Measurements from ENCODE around the gene NFIX.
"Not testable (repeated sequence)": the region's sequence is repeated elsewhere in the genome, so short reads cannot be mapped to it uniquely, and the experiment has no call there.

Gene NFIX

DNA sequence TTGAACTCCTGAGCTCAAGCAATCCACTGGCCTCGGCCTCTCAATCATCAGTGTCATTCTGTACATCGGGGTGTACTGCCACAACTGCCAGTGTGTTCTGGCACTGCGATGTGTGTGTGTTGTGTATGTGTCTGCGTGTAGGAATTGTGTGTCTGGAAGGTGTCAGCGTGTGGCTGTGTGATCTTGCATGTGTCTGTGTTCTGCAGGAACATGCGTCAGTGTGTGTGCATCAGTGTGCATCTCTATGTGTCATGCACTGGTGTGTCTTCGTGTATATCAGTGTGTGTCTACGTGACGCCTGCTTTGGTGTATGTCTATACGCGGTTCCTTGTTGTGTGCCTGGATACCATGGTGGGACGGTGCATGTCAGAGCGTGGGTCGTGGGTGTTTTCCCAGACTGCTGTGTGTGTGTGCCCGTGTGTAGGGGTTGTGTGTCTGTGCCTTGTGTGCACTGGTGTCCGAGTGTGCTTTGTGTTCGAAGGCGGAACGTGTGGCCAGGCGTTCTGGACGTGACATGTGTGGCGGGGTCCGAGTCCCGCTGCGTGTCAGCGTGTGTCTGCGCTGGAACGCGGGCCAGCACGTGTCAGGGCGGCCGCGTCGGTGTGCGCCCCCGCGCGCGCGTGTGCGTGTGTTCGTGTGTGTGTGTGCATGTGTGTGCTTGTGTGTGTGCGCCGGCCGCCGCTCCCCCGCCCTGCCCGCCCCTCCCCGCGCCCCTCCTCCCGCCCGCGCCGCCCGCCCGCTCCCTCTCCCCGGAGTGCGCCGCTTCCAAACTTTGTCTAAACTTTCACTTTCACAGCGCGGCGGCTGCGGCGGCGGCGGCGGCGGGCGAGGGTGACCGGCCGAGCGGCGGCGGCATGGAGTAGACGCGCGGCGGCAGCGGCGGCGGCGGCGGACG, at the start of gene NFIX:
NFIX (plus strand) TSS at position 775 of the 895 bp plus-strand sequence. CDS start 363 bp downstream, outside the sequence.
- peak; percentile 44 for DNase-seq

GRCh38 chr19:12945479-12946091, 49.7 kb upstream of the NFIX start, which contains the start of gene RAD23A:
Gene RAD23A, plus strand, starts transcription at chr19:12945862. Its CDS starts 87 bp downstream, at chr19:12945949.
- DNase-seq = peak; percentile 98

GRCh38 chr19:12946092-12946721, 49.1 kb upstream of the NFIX start:
- DNase-seq = peak; percentile 44

DNA sequence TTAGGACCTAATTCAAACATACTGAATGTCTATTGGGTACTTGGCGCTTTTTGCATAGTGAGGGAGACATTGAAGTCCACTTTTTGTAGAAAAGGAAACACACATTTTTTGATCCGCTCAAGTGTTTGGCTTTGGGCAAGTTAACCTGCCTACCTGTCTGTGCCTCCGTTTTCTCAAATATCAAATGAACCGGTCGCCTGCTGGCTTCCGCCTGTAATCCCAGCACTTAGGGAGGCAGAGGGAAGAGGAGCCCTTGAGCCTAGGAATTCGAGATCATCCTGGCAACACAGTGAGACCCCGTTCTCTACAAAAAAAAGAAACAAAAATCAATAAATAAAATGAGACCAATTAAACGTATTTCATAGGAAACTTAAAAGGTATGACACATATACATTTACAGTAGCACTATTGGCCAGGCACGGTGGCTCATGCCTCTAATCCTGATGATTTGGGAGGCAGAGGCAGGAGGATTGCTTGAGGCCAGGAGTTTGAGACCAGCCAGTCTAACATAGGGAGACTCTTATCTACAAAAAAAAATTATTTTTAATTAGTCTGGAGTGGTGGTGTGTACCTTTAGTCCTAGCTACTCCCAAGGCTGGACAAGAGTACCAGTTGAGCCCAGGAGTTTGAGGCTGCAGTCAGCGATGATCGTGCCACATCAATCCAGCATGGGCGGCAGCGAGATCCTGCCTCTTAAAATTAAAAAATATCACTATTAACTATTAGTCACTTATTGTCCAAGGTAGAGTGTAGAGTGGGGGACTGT, 48.4 kb upstream of the NFIX start:
- DNase-seq = no peak

GRCh38 chr19:12947702-12948611, 47.3 kb upstream of the NFIX start:
- no peak for DNase-seq

- no peak for DNase-seq
These were observed 46.5 kb upstream of the NFIX start for GRCh38 chr19:12948612-12949362.

DNA sequence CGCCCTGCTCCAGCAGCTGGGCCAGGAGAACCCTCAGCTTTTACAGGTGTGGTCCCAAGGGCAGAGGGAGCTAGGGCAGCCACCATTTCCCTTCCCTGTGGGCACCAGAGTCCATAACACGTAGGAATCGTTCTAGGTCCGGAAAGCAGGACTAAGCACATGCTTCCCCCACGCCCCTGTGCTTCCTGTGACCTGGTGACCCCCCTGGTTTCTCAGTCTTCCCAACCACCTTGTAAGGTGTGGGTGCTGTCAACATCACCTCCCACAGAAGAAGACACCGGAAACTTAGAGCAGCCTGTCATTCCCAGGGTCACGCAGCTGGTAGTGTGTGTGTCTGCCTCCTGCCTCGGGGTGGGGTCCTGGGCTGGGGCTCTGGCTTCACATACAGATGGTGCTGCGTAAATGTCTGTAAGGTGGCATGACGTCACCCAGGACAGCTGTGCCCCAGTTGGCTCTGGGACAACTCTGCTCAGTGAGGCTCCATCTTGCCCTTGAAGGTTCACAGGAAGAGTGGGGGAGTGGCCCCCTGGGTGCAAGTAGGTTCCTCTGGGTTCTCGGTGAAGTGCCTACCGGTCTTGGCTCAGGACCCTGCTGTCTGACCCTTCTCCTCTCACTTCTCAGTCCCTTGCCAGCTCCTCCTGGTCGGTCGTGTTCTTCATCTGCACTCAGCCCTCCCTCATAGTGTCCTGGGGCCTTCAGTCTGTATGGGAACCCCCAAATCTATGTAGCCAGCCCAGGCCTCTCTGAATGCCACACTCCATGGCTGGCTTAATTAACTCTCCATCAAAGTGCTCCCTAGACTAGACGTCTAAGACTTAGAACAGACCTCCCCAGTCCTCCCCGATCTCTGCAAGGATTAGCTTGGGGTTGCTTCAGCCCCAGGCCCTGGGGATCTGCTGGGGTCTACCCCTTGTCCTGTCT, 45.7 kb upstream of the NFIX start:
- no peak for DNase-seq

DNA sequence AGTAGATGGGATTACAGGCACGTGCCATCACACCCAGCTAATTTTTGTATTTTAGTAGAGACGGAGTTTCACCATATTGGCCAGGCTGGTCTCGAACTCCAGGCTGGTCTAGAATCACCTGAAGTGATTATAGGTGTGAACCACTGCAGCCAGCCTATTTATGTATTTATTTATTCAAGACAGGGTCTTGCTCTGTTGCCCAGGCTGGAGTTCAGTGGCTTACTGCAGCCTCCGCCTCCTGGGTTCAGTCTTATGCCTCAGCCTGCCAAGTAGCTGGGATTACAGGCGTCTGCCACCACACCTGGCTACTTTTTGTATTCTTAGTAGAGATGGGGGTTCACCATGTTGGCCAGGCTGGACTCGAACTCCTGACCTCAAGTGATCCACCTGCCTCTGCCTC, 43.2 kb upstream of the NFIX start:
- DNase-seq = not testable (repeated sequence)

GRCh38 chr19:12952488-12953137, 42.7 kb upstream of the NFIX start:
- DNase-seq = no peak

GRCh38 chr19:12953138-12953798, 42.0 kb upstream of the NFIX start:
- DNase-seq = no peak

DNA sequence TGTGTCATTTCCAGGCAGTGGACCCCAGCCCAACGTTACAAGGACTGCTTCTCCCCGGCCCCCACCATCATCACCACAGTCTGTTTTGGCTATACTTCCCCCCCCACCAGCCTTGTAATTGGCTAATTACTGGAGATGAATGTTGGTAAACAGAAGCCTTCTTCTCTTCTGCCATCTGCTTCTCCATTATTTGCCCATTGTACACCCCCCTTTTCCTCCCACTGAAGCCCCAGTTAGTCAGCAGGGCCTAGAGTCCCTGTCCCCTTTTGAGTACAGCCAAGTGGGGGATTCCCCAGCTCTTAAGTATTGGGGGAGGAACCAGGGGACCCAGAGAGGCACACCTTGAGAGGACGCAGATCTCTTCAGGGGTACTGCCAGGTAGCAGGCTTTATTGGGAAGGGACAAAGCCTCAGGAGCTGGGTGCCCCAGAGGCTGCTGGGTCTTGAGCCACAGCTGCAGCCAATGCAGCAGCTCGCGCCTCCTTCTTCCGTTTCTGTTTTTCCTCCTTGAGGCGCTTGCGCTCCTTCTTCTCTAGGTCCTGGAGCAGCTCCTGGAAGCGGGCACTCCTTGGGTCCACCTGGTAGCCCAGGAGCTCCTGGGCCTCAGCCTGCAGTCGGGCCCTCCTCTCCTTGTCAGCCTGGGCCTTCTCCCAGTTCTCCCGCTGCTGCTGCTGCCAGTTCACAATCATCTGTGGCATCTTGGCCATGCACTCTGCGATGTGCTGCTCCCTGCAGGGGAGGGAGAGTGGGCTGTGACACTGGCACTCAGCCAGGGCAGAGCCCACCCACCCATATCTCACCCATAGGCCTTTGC, 41.3 kb upstream of the NFIX start:
- no peak for DNase-seq

DNA sequence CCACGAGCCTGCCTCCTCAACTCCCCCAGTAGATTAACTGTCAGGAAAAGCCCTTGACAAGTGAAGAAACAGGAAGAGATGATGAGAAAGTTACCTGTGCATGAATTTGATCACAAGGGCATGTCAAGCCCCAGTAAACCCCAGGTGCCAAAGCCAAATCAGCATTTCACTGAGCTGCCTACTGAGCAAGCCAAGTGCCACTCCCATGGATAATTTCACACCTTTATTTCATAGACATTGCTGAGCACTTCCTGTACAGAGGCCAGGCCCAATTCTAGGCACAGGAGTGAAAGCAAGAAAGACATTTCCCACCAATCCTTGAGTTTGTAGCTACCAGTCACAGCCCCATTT, 40.7 kb upstream of the NFIX start:
- no peak for DNase-seq

- not testable (repeated sequence) for DNase-seq
These were observed 39.7 kb upstream of the NFIX start for GRCh38 chr19:12955575-12955974.

DNA sequence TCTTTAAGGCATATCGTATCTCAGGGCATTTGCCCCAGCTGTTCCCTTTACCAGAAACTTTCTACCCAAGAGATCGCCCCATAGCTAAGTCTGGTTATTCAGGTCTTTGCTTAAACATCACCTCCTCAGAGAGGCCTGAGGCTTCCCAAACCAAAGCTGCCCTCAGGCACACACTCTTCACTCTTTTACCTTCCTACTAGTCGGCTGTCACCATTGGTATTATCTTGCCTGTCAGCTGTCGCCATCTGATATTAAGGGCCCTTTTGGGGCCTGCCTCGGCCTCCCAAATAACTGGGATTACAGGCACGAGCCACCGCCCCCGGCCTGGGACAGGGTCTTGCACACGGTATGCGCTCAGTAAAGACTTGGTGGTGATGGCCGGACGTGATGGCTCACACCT, 39.3 kb upstream of the NFIX start:
- no peak for DNase-seq

DNA sequence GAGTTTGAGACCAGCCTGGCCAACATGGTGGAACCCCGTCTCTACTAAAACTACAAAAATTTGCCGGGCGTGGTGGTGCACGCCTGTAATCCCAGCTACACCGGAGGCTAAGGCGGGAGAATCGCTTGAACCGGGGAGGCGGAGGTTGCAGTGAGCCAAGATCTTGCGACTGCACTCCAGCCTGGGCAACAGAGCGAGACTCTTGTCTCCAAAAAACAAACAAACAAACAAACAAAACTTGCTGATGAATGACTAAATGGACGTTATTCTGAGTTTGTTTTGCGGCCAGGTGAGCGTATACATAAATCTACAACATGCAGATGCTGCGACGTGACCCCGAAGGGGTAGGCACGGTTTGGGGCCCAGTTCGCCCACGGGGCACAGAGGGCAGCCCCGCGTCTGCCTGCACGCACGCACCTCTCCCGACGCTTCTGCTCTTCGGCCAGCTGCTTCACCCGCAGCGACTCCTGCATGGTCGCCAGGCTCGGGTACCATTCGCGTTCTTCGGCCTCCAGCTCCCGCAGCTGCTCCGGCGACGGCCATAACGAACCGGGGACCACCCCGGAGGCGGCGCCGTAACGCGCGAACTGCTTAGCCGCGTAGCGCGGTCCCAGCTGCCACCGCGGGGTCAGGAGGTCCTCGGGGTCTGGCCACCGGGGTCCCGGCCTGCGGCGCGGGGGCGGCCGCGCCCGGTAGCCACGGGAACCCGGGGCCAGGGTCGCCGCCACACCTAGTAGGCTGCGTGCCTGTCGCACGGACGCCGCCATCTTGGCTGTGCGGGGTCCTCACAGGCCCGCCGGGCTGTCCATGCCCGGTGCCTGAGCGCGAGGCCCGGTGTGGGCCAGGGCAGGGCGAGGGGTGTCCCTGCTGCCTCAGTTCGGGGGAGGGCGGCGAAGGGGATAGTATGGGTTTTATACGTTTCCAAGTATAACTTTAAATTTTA, 38.6 kb upstream of the NFIX start, which contains the start of gene GADD45GIP1:
GADD45GIP1 (minus strand) TSS at position 778 of the 943 bp plus-strand sequence; CDS start at position 767, 11 bp downstream.
- DNase-seq = peak; percentile 93

DNA sequence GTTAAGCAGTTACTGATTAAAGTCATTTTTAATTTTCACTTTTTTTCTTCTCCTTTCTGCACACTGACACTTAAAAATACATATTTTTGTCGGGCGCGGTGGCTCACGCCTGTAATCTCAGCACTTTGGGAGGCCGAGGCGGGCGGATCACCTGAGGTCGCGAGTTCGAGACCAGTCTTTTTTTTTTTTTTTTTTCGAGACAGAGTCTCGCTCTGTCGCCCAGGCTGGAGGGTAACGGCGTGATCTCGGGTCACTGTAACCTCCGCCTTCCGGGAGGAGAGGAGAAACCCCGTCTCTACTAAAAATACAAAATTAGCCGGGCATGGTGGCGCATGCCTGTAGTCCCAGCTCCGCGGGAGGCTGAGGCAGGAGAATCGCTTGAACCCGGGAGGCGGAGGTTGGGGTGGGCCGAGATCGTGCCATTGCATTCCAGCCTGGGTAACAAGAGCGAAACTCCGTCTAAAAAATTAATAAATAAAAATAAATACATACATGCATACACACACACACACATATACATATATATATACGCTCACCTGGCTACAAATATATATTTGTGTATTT, 37.8 kb upstream of the NFIX start:
- DNase-seq = not testable (repeated sequence)
